A549 (cell line): Measurements from ENCODE around the gene MRPS5. TPM values are rescaled to one million over a fixed set of nuclear protein-coding genes. Genes with fewer than 3 reads are reported as not detected.

Experiments
- ATAC-seq, 2 experiments: fragments of 200-7000 bp in 1 of 2; fragments of >200 bp in 1 of 2; cut with Nextera tagmentation in 1 of 2; cut with Tn5 transposase in 1 of 2; 3 replicates each; pipeline versions ENCODE4 v1.8.0 to v1.9.1; 2018 to 2020; ENCODE audit warnings: mild to moderate bottlenecking in 1 of 2, moderate library complexity in 1 of 2
- CTCF ChIA-PET: fragments of 300-600 bp; sonication (Branson Sonifier 250); formaldehyde crosslinking; extraction: SDS; loops from one replicate; lab custom pipeline; 2021; ENCODE audit warnings: antibody characterized with exemption, inconsistent platforms; lab: Yijun Ruan, JAX
- POLR2A ChIA-PET: fragments of 350-600 bp; formaldehyde crosslinking; extraction: SDS; loops from one replicate; lab custom pipeline; 2021; ENCODE audit warnings: antibody characterized with exemption, inconsistent platforms; lab: Yijun Ruan, JAX
- DNase-seq, 2 experiments: peaks; one replicate each; pipeline versions ENCODE4 v3.0.0 to v3.0.0-alpha.2; 2011 to 2016; ENCODE audit warnings: low read depth in 1 of 2, low spot score in 1 of 2
- FAIRE-seq: peaks from 2 replicates; lab custom pipeline; 2011; peaks lifted over from hg19 to GRCh38; lab: Jason Lieb, UNC
- H3K27ac ChIP-seq, 2 experiments: fragments of >200 bp; sonication (Bioruptor Twin); formaldehyde crosslinking; 3 replicates each; pipeline ENCODE4 v1.5.1; 2016 to 2017
- H3K4me1 ChIP-seq: fragments of >200 bp; sonication (Bioruptor Twin); formaldehyde crosslinking; 3 replicates; pipeline ENCODE4 v1.6.1; 2016
- H3K4me2 ChIP-seq: fragments of >200 bp; sonication (Bioruptor Twin); formaldehyde crosslinking; 3 replicates; pipeline ENCODE4 v1.6.1; 2016
- H3K4me3 ChIP-seq: fragments of >200 bp; sonication (Bioruptor Twin); formaldehyde crosslinking; 3 replicates; pipeline ENCODE4 v1.5.1; 2016
- H3K9me3 ChIP-seq: fragments of >200 bp; sonication (Bioruptor Twin); formaldehyde crosslinking; 3 replicates; pipeline ENCODE4 v1.6.1; 2016
- CBX8 ChIP-seq: fragments of 200-600 bp; sonication (generic); IDR thresholded peaks from 2 replicates; pipeline ENCODE4 v1.6.1; 2016
- CEBPB ChIP-seq, 2 experiments: fragments of >200 bp in 1 of 2; sonication (Bioruptor Twin) in 1 of 2; formaldehyde crosslinking in 1 of 2; IDR thresholded peaks; 2 replicates each; pipeline ENCODE4 v1.6.1; 2012 to 2016
- HDAC2 ChIP-seq: fragments of 200-600 bp; sonication (generic); IDR thresholded peaks from 2 replicates; pipeline ENCODE4 v1.6.1; 2016
- HMGXB4 ChIP-seq: fragments of 250-450 bp; sonication (Bioruptor Pico); IDR thresholded peaks from 2 replicates; pipeline ENCODE4 v1.5.0; 2021; ENCODE audit warnings: mild to moderate bottlenecking, moderate library complexity, borderline replicate concordance
- HOXA7 ChIP-seq: fragments of 250-450 bp; sonication (Bioruptor Pico); IDR thresholded peaks from 2 replicates; pipeline ENCODE4 v1.5.0; 2020; ENCODE audit warnings: mild to moderate bottlenecking, moderate library complexity
- JUN ChIP-seq, 2 experiments: fragments of >200 bp; sonication (Bioruptor Twin); formaldehyde crosslinking; IDR thresholded peaks; 2 replicates in 1 of 2; 3 replicates in 1 of 2; pipeline ENCODE4 v1.6.1; 2016 to 2017
- MAX ChIP-seq: IDR thresholded peaks from 2 replicates; pipeline ENCODE4 v1.6.1; 2012
- PHF8 ChIP-seq: fragments of 200-600 bp; sonication (generic); IDR thresholded peaks from 2 replicates; pipeline ENCODE4 v1.6.1; 2016; ENCODE audit warnings: low read depth, mild to moderate bottlenecking, antibody characterized with exemption, moderate library complexity, borderline replicate concordance
- RAD21 ChIP-seq, 2 experiments: fragments of >200 bp in 1 of 2; sonication (Bioruptor Twin) in 1 of 2; formaldehyde crosslinking in 1 of 2; IDR thresholded peaks in 1 of 2; conservative IDR thresholded peaks in 1 of 2; 2 replicates in 1 of 2; 3 replicates in 1 of 2; pipeline ENCODE4 v1.6.1; 2012 to 2018; ENCODE audit warnings: inconsistent platforms in 1 of 2
- REST ChIP-seq: fragments of 200-600 bp; sonication (generic); IDR thresholded peaks from 2 replicates; pipeline ENCODE4 v1.6.1; 2016; ENCODE audit warnings: antibody characterized with exemption, mild to moderate bottlenecking, moderate library complexity
- RFX5 ChIP-seq: fragments of 450-650 bp; IDR thresholded peaks from 2 replicates; pipeline ENCODE4 v1.7.1; 2014; ENCODE audit warnings: antibody characterized with exemption, mild to moderate bottlenecking, moderate library complexity
- SREBF2 ChIP-seq: fragments of 450-650 bp; IDR thresholded peaks from 2 replicates; pipeline ENCODE4 v1.6.1; 2014; ENCODE audit warnings: mild to moderate bottlenecking, moderate library complexity
- TFCP2L1 ChIP-seq: fragments of 250-450 bp; sonication (Bioruptor Pico); IDR thresholded peaks from 2 replicates; pipeline ENCODE4 v1.5.0; 2021; ENCODE audit warnings: mild to moderate bottlenecking
- TP53 ChIP-seq: fragments of 250-450 bp; sonication (Bioruptor Pico); IDR thresholded peaks from 2 replicates; pipeline ENCODE4 v1.5.0; 2021; ENCODE audit warnings: mild to moderate bottlenecking, moderate library complexity
- USF2 ChIP-seq: fragments of 450-650 bp; IDR thresholded peaks from 2 replicates; pipeline ENCODE4 v1.6.1; 2014; ENCODE audit warnings: antibody characterized with exemption
- ZC3H11A ChIP-seq: fragments of 450-650 bp; IDR thresholded peaks from 2 replicates; pipeline ENCODE4 v1.6.1; 2014; ENCODE audit warnings: antibody characterized with exemption, mild to moderate bottlenecking
- ZSCAN20 ChIP-seq: fragments of 250-450 bp; sonication (Bioruptor Pico); IDR thresholded peaks from 2 replicates; pipeline ENCODE4 v1.8.0; 2022; ENCODE audit warnings: mild to moderate bottlenecking, moderate library complexity
- WGBS: methylation state at CpG from one replicate; pipeline ENCODE4 v1.1.6; 2017; ENCODE audit errors: missing lambda C conversion rate; 5-methylcytosine and 5-hydroxymethylcytosine counted together
- polyA plus RNA-seq, 4 experiments: library from polyadenylated mRNA; depleted of rRNA in 3 of 4; stranded (reverse); fragments of >200 nt; fragmentation: RNase III in 1 of 4; extraction: RNeasy Plus Mini Kit Qiagen cat#74134 plus additional on column Dnase treatment in 1 of 4; gene quantifications; 2 replicates in 3 of 4; 3 replicates in 1 of 4; pipeline ENCODE4 v1.2.3, GENCODE V29; 2011 to 2017
- TF ChIP-seq, protein P1 (sequence below): IDR thresholded peaks from 2 replicates; pipeline ENCODE4 v1.6.1; 2012

MRPS5 gene
- polyA plus RNA-seq, 2 of the 4 experiments (the other 2 are of a cell fraction), result 103 to 123 TPM

DNA sequence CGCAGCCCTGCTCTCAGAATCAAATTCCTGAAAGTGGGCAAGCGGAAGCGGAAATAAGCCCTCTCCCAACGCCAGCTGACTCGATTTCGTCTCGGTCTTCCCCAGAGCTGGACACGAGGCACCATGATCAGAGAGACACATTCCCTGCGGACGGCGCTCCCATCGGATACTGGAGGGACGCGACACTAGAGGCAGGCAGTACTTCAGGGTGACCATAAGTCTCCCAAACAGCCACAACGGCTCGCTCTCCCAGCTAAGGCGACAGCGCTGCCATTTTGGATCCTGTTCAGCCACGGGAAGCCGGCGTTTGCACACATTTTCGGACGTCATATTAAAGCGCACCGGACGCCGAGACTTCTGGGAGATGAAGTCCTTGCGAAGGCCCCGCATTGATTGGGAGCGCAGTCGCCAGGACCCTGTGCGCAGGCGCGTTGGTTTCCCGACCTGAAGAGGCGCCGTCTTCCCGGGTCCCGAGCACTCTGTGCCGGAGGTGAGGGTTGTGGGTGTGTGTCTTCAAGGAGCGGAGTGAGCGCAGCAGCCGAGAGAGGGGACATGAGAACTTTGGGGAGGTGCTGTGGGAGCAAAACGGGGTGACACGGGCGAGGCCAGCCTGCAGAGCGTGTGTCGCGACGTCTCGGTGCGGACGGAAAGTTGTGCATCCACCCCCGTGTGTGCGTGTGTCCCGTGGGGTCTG, 43.9 kb upstream of the MRPS5 start, which contains the start of gene ZNF2 (continued):
- peak; percentile 54 for TF ChIP-seq USF2
- TF ChIP-seq TP53 (CRISPR knock-in tag), result peak; percentile 74; the same call in 1 of the 2 replicates
- peak; percentile 94 for TF ChIP-seq PHF8
- no peak for TF ChIP-seq ZC3H11A
- TF ChIP-seq TFCP2L1 (CRISPR knock-in tag), result peak; percentile 48; the same call in 1 of the 2 replicates
- no peak for TF ChIP-seq SREBF2
- no peak for TF ChIP-seq RAD21 (conservative IDR thresholded peaks at IDR 0.05 in 1 of 2, IDR thresholded peaks at IDR 0.05 in 1 of 2)
- TF ChIP-seq HMGXB4, result peak; percentile 38; the same call in 1 of the 2 replicates
- no peak for TF ChIP-seq ZSCAN20
- no peak for TF ChIP-seq CBX8
- TF ChIP-seq, protein P1, sequence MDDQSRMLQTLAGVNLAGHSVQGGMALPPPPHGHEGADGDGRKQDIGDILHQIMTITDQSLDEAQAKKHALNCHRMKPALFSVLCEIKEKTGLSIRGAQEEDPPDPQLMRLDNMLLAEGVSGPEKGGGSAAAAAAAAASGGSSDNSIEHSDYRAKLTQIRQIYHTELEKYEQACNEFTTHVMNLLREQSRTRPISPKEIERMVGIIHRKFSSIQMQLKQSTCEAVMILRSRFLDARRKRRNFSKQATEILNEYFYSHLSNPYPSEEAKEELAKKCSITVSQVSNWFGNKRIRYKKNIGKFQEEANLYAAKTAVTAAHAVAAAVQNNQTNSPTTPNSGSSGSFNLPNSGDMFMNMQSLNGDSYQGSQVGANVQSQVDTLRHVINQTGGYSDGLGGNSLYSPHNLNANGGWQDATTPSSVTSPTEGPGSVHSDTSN, result no peak
- TF ChIP-seq RFX5, result no peak
- TF ChIP-seq JUN (IDR thresholded peaks at IDR 0.05), result peak; percentile 75 to 94; a peak in 4 of 5 replicates
- no peak; the same call in 1 of the 2 replicates for TF ChIP-seq REST
- TF ChIP-seq HOXA7 (CRISPR knock-in tag), result no peak
- peak; percentile 94 for TF ChIP-seq MAX

DNA sequence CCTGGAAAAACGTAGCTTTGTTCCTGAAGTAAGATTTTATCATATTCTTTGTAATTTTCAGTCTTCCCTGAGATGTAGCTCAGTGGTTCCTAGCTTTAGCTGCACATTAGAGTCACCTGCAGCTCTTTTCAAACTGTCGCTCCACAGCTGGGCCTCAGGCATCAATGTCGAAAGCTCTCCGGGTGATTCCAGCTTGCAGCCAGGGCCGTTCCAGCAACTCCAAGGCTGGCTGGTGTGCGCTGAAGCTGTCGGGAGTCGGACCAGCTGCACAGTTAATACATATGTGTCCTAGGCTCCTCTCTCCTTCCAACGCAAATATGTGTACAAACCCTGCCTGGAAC, 43.4 kb upstream of the MRPS5 start:
- CTCF ChIA-PET, result interaction anchor here (1.0 to 2.4 kb wide), 5 partner anchors 11 to 50 kb away, joined by 3 to 10 read pairs (median 3); no protein-coding TSS in a partner anchor
- peak overlapping the region; percentile 72 for H3K4me2 ChIP-seq
- 0 out of 2 replicates have a peak, but pooled peaks have one; percentile 30 for TF ChIP-seq HDAC2
- TF ChIP-seq JUN (IDR thresholded peaks at IDR 0.05), result 0 out of 5 replicates have a peak, but pooled peaks of 1 of the 2 experiments have one; percentile 2
- TF ChIP-seq CEBPB (IDR thresholded peaks at IDR 0.05), result no peak
- TF ChIP-seq, all 56 proteins: peak for 2
- H3K9me3 ChIP-seq, result peaks cover 43% of the 10 kb centered on the region
- H3K4me1 ChIP-seq, result peaks cover 5% of the 10 kb centered on the region; the same call in 2 of the 3 replicates
- FAIRE-seq (no peak), ATAC-seq (peak; percentile 63 to 67), DNase-seq (no peak)
- WGBS, result 4% methylated on average over 9 of the region's 9 CpGs
- POLR2A ChIA-PET, result interaction anchor here (1.0 to 1.7 kb wide), 4 partner anchors 10 to 237 kb away, joined by 3 to 22 read pairs (median 4); partner anchors contain the start of genes FAHD2A and MRPS5
- peak overlapping the region; percentile 87 to 88 for H3K27ac ChIP-seq
- H3K4me3 ChIP-seq, result peak overlapping the region; percentile 55
